ENCODE results near the gene PCGF1. TPM values are rescaled to one million over a fixed set of nuclear protein-coding genes. Genes with fewer than 3 reads are reported as not detected.
A peak's percentile ranks its signal among the peaks of the same experiment; 100 is the strongest.
"Not testable (repeated sequence)": the region's sequence is repeated elsewhere in the genome, so short reads cannot be mapped to it uniquely, and the experiment has no call there.

PCGF1 gene
- total RNA-seq, 1 experiment from 2014 or later = 24.4 TPM

GRCh38 chr2:74496997-74497776, 10.3 kb downstream of the PCGF1 start:
- Histone ChIP-seq H3K27me3 (no peaks in the 10 kb centered on the region), H3K36me3 (peaks cover 7% of the 10 kb centered on the region), H3K9me3 (no peaks in the 10 kb centered on the region), H3K4me3 (no peak overlapping the region)
- DNase-seq = no peak

GRCh38 chr2:74495440-74495839, 12.1 kb downstream of the PCGF1 start:
- Histone ChIP-seq H3K36me3 (peaks cover 16% of the 10 kb centered on the region), H3K27me3 (no peaks in the 10 kb centered on the region), H3K4me3 (no peak overlapping the region), H3K9me3 (no peaks in the 10 kb centered on the region)
- no peak for DNase-seq

- DNase-seq = no peak
- no peaks in the 10 kb centered on the region for H3K9me3 ChIP-seq
- no peak overlapping the region for H3K4me3 ChIP-seq
- peaks cover 16% of the 10 kb centered on the region for H3K36me3 ChIP-seq
- no peaks in the 10 kb centered on the region for H3K27me3 ChIP-seq
Observed at GRCh38 chr2:74493546-74493945, 13.9 kb downstream of the PCGF1 start.

GRCh38 chr2:74491648-74492544, 15.6 kb downstream of the PCGF1 start:
- Histone ChIP-seq H3K4me3 (no peak overlapping the region), H3K36me3 (peaks cover 16% of the 10 kb centered on the region), H3K9me3 (no peaks in the 10 kb centered on the region), H3K27me3 (no peaks in the 10 kb centered on the region)
- no peak for DNase-seq

GRCh38 chr2:74489906-74490305, 17.6 kb downstream of the PCGF1 start:
- no peaks in the 10 kb centered on the region for H3K27me3 ChIP-seq
- no peak overlapping the region for H3K4me3 ChIP-seq
- no peak for DNase-seq
- H3K9me3 ChIP-seq = no peaks in the 10 kb centered on the region
- H3K36me3 ChIP-seq = peaks cover 16% of the 10 kb centered on the region

GRCh38 chr2:74488643-74489481, 18.6 kb downstream of the PCGF1 start:
- H3K9me3 ChIP-seq = no peaks in the 10 kb centered on the region
- no peaks in the 10 kb centered on the region for H3K27me3 ChIP-seq
- no peak overlapping the region for H3K4me3 ChIP-seq
- DNase-seq = no peak
- peaks cover 16% of the 10 kb centered on the region for H3K36me3 ChIP-seq

- H3K27me3 ChIP-seq = no peaks in the 10 kb centered on the region
- no peak overlapping the region for H3K4me3 ChIP-seq
- no peak for DNase-seq
- H3K36me3 ChIP-seq = no peaks in the 10 kb centered on the region; the same call in none of the 2 replicates
- no peaks in the 10 kb centered on the region for H3K9me3 ChIP-seq
Observed at GRCh38 chr2:74486141-74486540, 21.4 kb downstream of the PCGF1 start.

- peaks cover 11% of the 10 kb centered on the region for H3K36me3 ChIP-seq
- not testable (repeated sequence) for DNase-seq, H3K27me3 ChIP-seq, H3K9me3 ChIP-seq
- H3K4me3 ChIP-seq = peak overlapping the region; percentile 97
Observed at GRCh38 chr2:74483675-74484164, 23.8 kb downstream of the PCGF1 start.

- Histone ChIP-seq H3K4me3 (peak within 1 kb of the TSS; percentile 97), H3K27me3 (no peaks in the 10 kb centered on the region), H3K9me3 (no peaks in the 10 kb centered on the region), H3K36me3 (peaks cover 11% of the 10 kb centered on the region)
- peak; percentile 92 for DNase-seq
Observed at GRCh38 chr2:74482801-74483674, 24.5 kb downstream of the PCGF1 start, which contains the start of the genes CCDC142 and TTC31. Gene CCDC142, minus strand, starts transcription at chr2:74482998. Its CDS starts 161 bp downstream, at chr2:74482837. Gene TTC31, plus strand, starts transcription at chr2:74483081. Its CDS starts 15 bp downstream, at chr2:74483096.

GRCh38 chr2:74481961-74482800, 25.3 kb downstream of the PCGF1 start:
- DNase-seq = peak; percentile 49
- Histone ChIP-seq H3K9me3 (no peaks in the 10 kb centered on the region), H3K4me3 (peak overlapping the region; percentile 97), H3K27me3 (no peaks in the 10 kb centered on the region), H3K36me3 (peaks cover 16% of the 10 kb centered on the region)

- Histone ChIP-seq H3K27me3 (no peaks in the 10 kb centered on the region), H3K36me3 (peaks cover 17% of the 10 kb centered on the region), H3K4me3 (peak overlapping the region; percentile 97), H3K9me3 (no peaks in the 10 kb centered on the region)
- DNase-seq = no peak
Observed at GRCh38 chr2:74481431-74481830, 26.1 kb downstream of the PCGF1 start.

GRCh38 chr2:74474899-74475298, 32.6 kb downstream of the PCGF1 start:
- no peaks in the 10 kb centered on the region for H3K9me3 ChIP-seq
- H3K36me3 ChIP-seq = peaks cover 25% of the 10 kb centered on the region
- DNase-seq = no peak
- H3K27me3 ChIP-seq = no peaks in the 10 kb centered on the region
- H3K4me3 ChIP-seq = no peak overlapping the region

- no peak for DNase-seq
- Histone ChIP-seq H3K36me3 (peaks cover 22% of the 10 kb centered on the region), H3K27me3 (no peaks in the 10 kb centered on the region), H3K4me3 (no peak overlapping the region), H3K9me3 (no peaks in the 10 kb centered on the region)
Observed at GRCh38 chr2:74474481-74474880, 33.0 kb downstream of the PCGF1 start.

- Histone ChIP-seq H3K4me3 (peak overlapping the region; percentile 70), H3K27me3 (no peaks in the 10 kb centered on the region), H3K9me3 (no peaks in the 10 kb centered on the region), H3K36me3 (peaks cover 22% of the 10 kb centered on the region)
- DNase-seq = no peak
Observed at GRCh38 chr2:74472945-74473258, 34.6 kb downstream of the PCGF1 start.

Data from MG63 (cell line).